Thymus (tissue), 11 donors: Measurements from ENCODE around the gene SLC25A41. TPM values are rescaled to one million over a fixed set of nuclear protein-coding genes. Genes with fewer than 3 reads are reported as not detected.

Experiments
- DNase-seq, 9 donors: peaks; one replicate each; pipeline ENCODE4 v3.0.0-alpha.2; 2013; ENCODE audit warnings: low spot score in 9 of 9, low read depth in 6 of 9, missing footprints in 1 of 9
- H3K27ac ChIP-seq, 2 donors: one replicate each; pipeline ENCODE4 v1.5.1; 2013; ENCODE audit warnings: control low read depth in 1 of 2, low read depth in 1 of 2, low read length in 1 of 2, mild to moderate bottlenecking in 1 of 2, moderate library complexity in 1 of 2
- H3K27me3 ChIP-seq, 2 donors: one replicate each; pipeline ENCODE4 v1.5.1; 2013; ENCODE audit warnings: low read length in 1 of 2; ENCODE audit not compliant: control insufficient read depth in 2 of 2, insufficient read depth in 1 of 2
- H3K36me3 ChIP-seq, 2 donors: one replicate each; pipeline ENCODE4 v1.5.1; 2013; ENCODE audit warnings: low read length in 1 of 2, mild to moderate bottlenecking in 1 of 2, moderate library complexity in 1 of 2; ENCODE audit not compliant: control insufficient read depth in 2 of 2, insufficient read depth in 2 of 2
- H3K4me1 ChIP-seq, 2 donors: one replicate each; pipeline ENCODE4 v1.5.1; 2013; ENCODE audit warnings: low read length in 2 of 2; ENCODE audit not compliant: control insufficient read depth in 2 of 2, insufficient read depth in 2 of 2
- H3K4me3 ChIP-seq, 2 donors: one replicate each; pipeline ENCODE4 v1.5.1; 2013; ENCODE audit warnings: low read length in 2 of 2, control low read depth in 1 of 2, mild to moderate bottlenecking in 1 of 2
- H3K9me3 ChIP-seq, 2 donors: one replicate each; pipeline ENCODE4 v1.5.1; 2013; ENCODE audit warnings: low read length in 1 of 2, mild to moderate bottlenecking in 1 of 2; ENCODE audit not compliant: control insufficient read depth in 2 of 2, insufficient read depth in 1 of 2
- WGBS: extraction: QIAGEN DNeasy Blood & Tissue Kit; methylation state at CpG from one replicate; pipeline ENCODE4 v1.1.7; 2013; 5-methylcytosine and 5-hydroxymethylcytosine counted together
- polyA plus RNA-seq: library from polyadenylated mRNA; stranded (reverse); fragments of 200-250 nt; gene quantifications from one replicate; pipeline ENCODE4 v1.2.3, GENCODE V29; 2013
- total RNA-seq: library from RNA; stranded (reverse); fragments of 120-200 nt; gene quantifications from one replicate; pipeline ENCODE4 v1.2.4, GENCODE V29; 2013
- donor health status: healthy.

SLC25A41 gene
- total and polyA plus RNA-seq, 2 donors: 0.05 to 0.27 TPM

DNA sequence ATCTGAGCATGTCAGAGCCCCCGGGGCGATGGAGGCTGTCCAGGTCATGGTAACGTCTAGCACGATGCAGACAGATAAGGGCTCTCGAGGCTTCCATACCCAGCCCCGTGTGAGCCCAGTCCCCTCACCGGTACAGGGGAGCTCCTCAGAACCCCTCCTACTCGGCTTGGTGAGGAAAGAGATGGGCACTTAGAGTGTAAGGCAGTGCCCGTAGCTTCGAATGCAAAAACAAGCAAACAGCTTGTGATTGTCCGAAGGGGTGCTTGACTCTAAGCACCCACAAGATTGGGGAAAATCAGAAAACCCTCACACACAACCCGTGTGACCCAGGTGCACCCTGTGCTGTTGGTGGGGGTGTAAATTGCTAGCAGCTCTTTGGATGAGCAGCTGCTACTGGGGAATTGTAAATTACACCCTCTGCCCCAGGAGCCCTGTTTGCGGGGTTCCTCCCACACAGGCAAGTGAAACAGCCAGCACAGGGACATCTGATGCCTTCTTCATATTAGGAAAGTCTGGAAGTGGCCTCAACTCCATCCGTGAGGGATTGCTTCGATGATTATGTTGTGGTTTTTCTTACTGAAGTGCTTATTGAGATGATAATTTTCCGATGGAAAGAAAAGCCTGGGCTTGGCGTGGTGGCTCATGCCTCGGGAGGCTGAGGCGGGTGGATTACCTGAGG lies 56.9 kb downstream of the SLC25A41 start:
- H3K36me3 ChIP-seq: peaks cover 33 to 57% of the 10 kb centered on the region in 2 donors
- DNase-seq: no peak
- WGBS: 94% methylated on average over 19 of the region's 19 CpGs
- peaks cover 7 to 12% of the 10 kb centered on the region in 2 donors for H3K4me1 ChIP-seq
- no peak overlapping the region for H3K27ac ChIP-seq
- no peak overlapping the region for H3K4me3 ChIP-seq
- no peaks in the 10 kb centered on the region for H3K27me3 ChIP-seq
- H3K9me3 ChIP-seq: peaks cover 1 to 5% of the 10 kb centered on the region in 2 donors

Other genes with a start within 250 kb of the SLC25A41 start
- 6.9 TPM for gene MLLT1, start 153.8 kb downstream of the SLC25A41 start, total RNA-seq
- 24.7 TPM for gene MLLT1, start 153.8 kb downstream of the SLC25A41 start, polyA plus RNA-seq
- gene ACER1, start 100.2 kb downstream of the SLC25A41 start, total RNA-seq: 0.14 TPM
- gene ACER1, start 100.2 kb downstream of the SLC25A41 start, polyA plus RNA-seq: 2.8 TPM
- 69.1 TPM for gene CLPP, start 72.2 kb downstream of the SLC25A41 start, total RNA-seq
- 88.4 TPM for gene CLPP, start 72.2 kb downstream of the SLC25A41 start, polyA plus RNA-seq
- gene ALKBH7, start 61.0 kb downstream of the SLC25A41 start, total RNA-seq: 62.9 TPM
- 66.5 TPM for gene ALKBH7, start 61.0 kb downstream of the SLC25A41 start, polyA plus RNA-seq
- 0.90 TPM for gene PSPN, start 57.8 kb downstream of the SLC25A41 start, total RNA-seq
- 1.0 TPM for gene PSPN, start 57.8 kb downstream of the SLC25A41 start, polyA plus RNA-seq
- 37.9 TPM for gene GTF2F1, start 40.6 kb downstream of the SLC25A41 start, total RNA-seq
- gene GTF2F1, start 40.6 kb downstream of the SLC25A41 start, polyA plus RNA-seq: 41.5 TPM
- 49.9 TPM for gene KHSRP, start 9.0 kb downstream of the SLC25A41 start, total RNA-seq
- gene KHSRP, start 9.0 kb downstream of the SLC25A41 start, polyA plus RNA-seq: 93.1 TPM
- 6.0 TPM for gene SLC25A23, start 26.0 kb upstream of the SLC25A41 start, total RNA-seq
- 8.8 TPM for gene SLC25A23, start 26.0 kb upstream of the SLC25A41 start, polyA plus RNA-seq
- gene CRB3, start 30.5 kb upstream of the SLC25A41 start, total RNA-seq: 1.1 TPM
- gene CRB3, start 30.5 kb upstream of the SLC25A41 start, polyA plus RNA-seq: 7.0 TPM
- gene DENND1C, start 48.0 kb upstream of the SLC25A41 start, total RNA-seq: 6.8 TPM
- gene DENND1C, start 48.0 kb upstream of the SLC25A41 start, polyA plus RNA-seq: 46.6 TPM
- gene TUBB4A, start 68.5 kb upstream of the SLC25A41 start, total RNA-seq: 0.24 TPM
- 1.1 TPM for gene TUBB4A, start 68.5 kb upstream of the SLC25A41 start, polyA plus RNA-seq
- gene TNFSF9, start 97.3 kb upstream of the SLC25A41 start, total RNA-seq: 0.52 TPM
- 2.9 TPM for gene TNFSF9, start 97.3 kb upstream of the SLC25A41 start, polyA plus RNA-seq
- gene CD70, start 157.4 kb upstream of the SLC25A41 start, total RNA-seq: 4.0 TPM
- gene CD70, start 157.4 kb upstream of the SLC25A41 start, polyA plus RNA-seq: 11.1 TPM
- 2.1 TPM for gene TNFSF14, start 236.4 kb upstream of the SLC25A41 start, total RNA-seq
- gene TNFSF14, start 236.4 kb upstream of the SLC25A41 start, polyA plus RNA-seq: 8.9 TPM